ENCODE measurements around the gene AKAP5. TPM values are rescaled to one million over a fixed set of nuclear protein-coding genes. Genes with fewer than 3 reads are reported as not detected.

Gene AKAP5
- total and polyA plus RNA-seq, 9 of the 15 experiments (the other 6 are each of a cell fraction or from before 2014, with no cell fraction given): 0.06 to 0.94 (median 0.34) TPM

DNA sequence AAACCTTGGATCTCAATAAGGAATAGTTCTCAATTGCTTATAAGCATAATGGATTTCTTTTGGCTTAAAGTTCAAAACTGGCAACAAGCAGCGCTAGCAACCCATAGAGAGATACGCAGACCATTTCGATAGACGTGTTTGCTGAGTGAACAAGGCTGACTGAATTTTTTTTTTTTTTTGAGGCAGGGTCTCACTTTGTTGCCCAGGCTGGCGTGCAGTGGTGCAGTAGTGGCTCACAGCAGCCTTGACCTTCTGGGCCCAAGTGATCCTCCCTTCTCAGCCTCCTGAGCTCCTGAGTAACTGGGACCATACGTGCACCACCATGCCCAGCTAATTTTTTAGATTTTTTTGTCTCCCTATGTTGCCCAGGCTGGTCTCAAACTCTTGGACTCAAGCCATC is 1.4 kb upstream of the AKAP5 start (continued):
- TF ChIP-seq, protein P1, sequence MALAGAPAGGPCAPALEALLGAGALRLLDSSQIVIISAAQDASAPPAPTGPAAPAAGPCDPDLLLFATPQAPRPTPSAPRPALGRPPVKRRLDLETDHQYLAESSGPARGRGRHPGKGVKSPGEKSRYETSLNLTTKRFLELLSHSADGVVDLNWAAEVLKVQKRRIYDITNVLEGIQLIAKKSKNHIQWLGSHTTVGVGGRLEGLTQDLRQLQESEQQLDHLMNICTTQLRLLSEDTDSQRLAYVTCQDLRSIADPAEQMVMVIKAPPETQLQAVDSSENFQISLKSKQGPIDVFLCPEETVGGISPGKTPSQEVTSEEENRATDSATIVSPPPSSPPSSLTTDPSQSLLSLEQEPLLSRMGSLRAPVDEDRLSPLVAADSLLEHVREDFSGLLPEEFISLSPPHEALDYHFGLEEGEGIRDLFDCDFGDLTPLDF (CRISPR knock-in tag; IDR thresholded peaks at IDR 0.05): no peak
- no peak for TF ChIP-seq TCF15 (CRISPR knock-in tag; IDR thresholded peaks at IDR 0.05)
- TF ChIP-seq CBX8 (IDR thresholded peaks at IDR 0.05; ENCODE audit: borderline replicate concordance, extremely low read depth, low read depth, low read length, poor library complexity, severe bottlenecking): no peak
- no peak for TF ChIP-seq NELFE (IDR thresholded peaks at IDR 0.05; ENCODE audit: insufficient read depth, insufficient read length)
- no peak for TF ChIP-seq CBX5 (IDR thresholded peaks at IDR 0.05; ENCODE audit: borderline replicate concordance, low read depth)

DNA sequence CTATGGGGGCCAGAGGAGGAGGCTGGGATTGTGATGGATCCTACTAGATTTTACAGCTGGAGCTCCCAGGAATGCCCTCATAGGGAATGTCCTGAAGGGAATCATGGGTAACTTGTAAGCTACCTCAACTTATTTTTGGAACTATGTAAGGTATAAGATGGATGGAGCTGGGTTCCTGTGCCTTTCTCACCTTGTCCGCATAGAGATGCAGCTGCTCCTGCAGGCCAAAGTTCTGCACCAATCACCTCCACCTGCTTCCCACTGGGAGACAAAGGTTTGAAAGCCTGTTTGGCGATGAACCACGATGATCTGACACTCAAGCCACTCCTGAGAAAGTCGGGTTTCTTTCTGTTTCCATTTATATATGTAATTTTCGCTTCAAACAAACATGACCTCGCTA is 648 bp upstream of the AKAP5 start:
- H3K36me3 ChIP-seq (ENCODE audit: control insufficient read depth, insufficient read depth, low read length): peaks cover 10% of the 10 kb centered on the region; the same call in 1 of the 3 replicates
- TF ChIP-seq E2F3 (CRISPR knock-in tag; IDR thresholded peaks at IDR 0.05): no peak
- no peak overlapping the region for H3K27ac ChIP-seq (ENCODE audit: extremely low read depth, low read depth, low read length)
- DNase-seq (ENCODE audit: extremely low read depth in 1 of 4, low spot score in 3 of 4) (no peak), ATAC-seq (no peak), FAIRE-seq (no peak)
- ChIA-PET POLR2A (interaction anchor here (1.2 to 2.3 kb wide), 3 partner anchors 9 to 17 kb away, joined by 3 to 9 read pairs (median 3); no protein-coding TSS in a partner anchor), CTCF (ENCODE audit: low intra/inter-chr PET ratio) (no interaction called here)
- no peaks in the 10 kb centered on the region for H3K9me3 ChIP-seq (replicated peaks; ENCODE audit: control insufficient read depth, insufficient read depth, low read depth, low read length)
- no peaks in the 10 kb centered on the region; the same call in 1 of the 2 replicates for H4K20me1 ChIP-seq (replicated peaks; ENCODE audit: control insufficient read depth, insufficient read depth, low read length)
- H3K9me1 ChIP-seq (ENCODE audit: control insufficient read depth, insufficient read depth, low read length): no peaks in the 10 kb centered on the region
- peak overlapping the region; percentile 69 for H3K4me2 ChIP-seq (ENCODE audit: insufficient read depth, low read length)
- intact Hi-C loops (cut with micrococcal nuclease): loop anchor here (5.0 kb wide), 1 partner anchor 43 kb away; no protein-coding TSS in a partner anchor
- H3K4me3 ChIP-seq: peak overlapping the region; percentile 57
- in situ Hi-C loops (cut with MboI): loop anchor here (10.0 kb wide), 1 partner anchor 120 kb away; no protein-coding TSS in a partner anchor
- BruUV-seq (replicated peaks): no TSS peak
- H3K79me2 ChIP-seq (ENCODE audit: control insufficient read depth, insufficient read depth, low read length): no peaks in the 10 kb centered on the region
- peaks cover 8 to 9% of the 10 kb centered on the region in 2 experiments; a peak in 4 of 5 replicates for H3K4me1 ChIP-seq (replicated peaks in 1 of 2; ENCODE audit: control insufficient read depth in 2 of 2, insufficient read depth in 2 of 2, low read length in 2 of 2)
- H3K9ac ChIP-seq (ENCODE audit: insufficient read depth in 1 of 2, low read depth in 2 of 2, low read length in 2 of 2): peak overlapping the region in 1 of 2 experiments; percentile 90; a peak in 2 of 4 replicates
- H2AFZ ChIP-seq (ENCODE audit: low read depth, low read length): peak overlapping the region; percentile 32; the same call in 1 of the 2 replicates
- WGBS (ENCODE audit: insufficient coverage, low coverage, missing lambda C conversion rate): 30% methylated on average over 6 of the region's 6 CpGs
- no peaks in the 10 kb centered on the region for H3K27me3 ChIP-seq (ENCODE audit: control insufficient read depth in 2 of 2, insufficient read depth in 2 of 2, low read length in 2 of 2)

Data from K562 (cell line).